K562 (cell line): ENCODE results near the gene SDC3. TPM values are rescaled to one million over a fixed set of nuclear protein-coding genes. Genes with fewer than 3 reads are reported as not detected.
A peak's percentile ranks its signal among the peaks of the same experiment; 100 is the strongest.

Source experiments
- ATAC-seq: fragments of 200-7000 bp; cut with Tn5 transposase; 3 replicates; pipeline ENCODE4 v1.9.1; 2020; ENCODE audit warnings: moderate library complexity
- BruUV-seq: library from RNA; stranded (reverse); fragments of 400-500 nt; replicated peaks from 2 replicates; lab custom pipeline; 2021; lab: Mats Ljungman, UMichigan
- CTCF ChIA-PET: fragments of 300-600 bp; formaldehyde crosslinking; extraction: SDS; loops from one replicate; lab custom pipeline; 2021; ENCODE audit warnings: low intra/inter-chr PET ratio; lab: Yijun Ruan, JAX
- POLR2A ChIA-PET: fragments of 300-600, 350-650 bp; sonication (Branson Sonifier 250); formaldehyde crosslinking; extraction: SDS; loops from one replicate; lab custom pipeline; 2021; ENCODE audit warnings: antibody characterized with exemption, inconsistent platforms; lab: Yijun Ruan, JAX
- DNase-seq, 4 experiments: peaks; one replicate each; pipeline versions ENCODE4 v3.0.0 to v3.0.0-alpha.2; 2011 to 2018; ENCODE audit warnings: low spot score in 3 of 4, mixed read lengths in 3 of 4; ENCODE audit errors: extremely low read depth in 1 of 4
- FAIRE-seq: peaks from 2 replicates; lab custom pipeline; 2011; peaks lifted over from hg19 to GRCh38; lab: Jason Lieb, UNC
- H2AFZ ChIP-seq: 2 replicates; pipeline ENCODE4 v1.6.0; 2011; ENCODE audit warnings: low read depth, low read length, control low read depth, inconsistent platforms
- H3K27ac ChIP-seq: fragments of 200-600 bp; 3 replicates; pipeline ENCODE4 v1.8.0; 2011; ENCODE audit warnings: low read depth, mild to moderate bottlenecking, control low read depth, inconsistent platforms, low read length, moderate library complexity, mixed read lengths; ENCODE audit errors: extremely low read depth
- H3K27me3 ChIP-seq, 2 experiments: fragments of 300-600 bp in 1 of 2; 2 replicates in 1 of 2; 3 replicates in 1 of 2; pipeline versions ENCODE4 v1.6.0 to v1.8.0; 2011; ENCODE audit warnings: inconsistent platforms in 2 of 2, low read length in 2 of 2, mild to moderate bottlenecking in 1 of 2, mixed read lengths in 1 of 2, moderate library complexity in 1 of 2; ENCODE audit not compliant: control insufficient read depth in 2 of 2, insufficient read depth in 2 of 2
- H3K36me3 ChIP-seq: fragments of 300-600 bp; 3 replicates; pipeline ENCODE4 v1.8.0; 2011; ENCODE audit warnings: mild to moderate bottlenecking, low read length, inconsistent platforms; ENCODE audit not compliant: control insufficient read depth, insufficient read depth
- H3K4me1 ChIP-seq, 2 experiments: fragments of 200-600 bp in 1 of 2; replicated peaks in 1 of 2; 2 replicates in 1 of 2; 3 replicates in 1 of 2; pipeline versions ENCODE4 v1.5.1 to v1.8.0; 2011; ENCODE audit warnings: inconsistent platforms in 2 of 2, low read length in 2 of 2, mild to moderate bottlenecking in 1 of 2, mixed read lengths in 1 of 2, moderate library complexity in 1 of 2; ENCODE audit not compliant: control insufficient read depth in 2 of 2, insufficient read depth in 2 of 2
- H3K4me2 ChIP-seq: 2 replicates; pipeline ENCODE4 v1.6.1; 2011; ENCODE audit warnings: low read length, control low read depth, inconsistent platforms, mixed read lengths; ENCODE audit not compliant: insufficient read depth
- H3K4me3 ChIP-seq: fragments of 200-600 bp; sonication (generic), shearing (Covaris generic); 2 replicates; pipeline ENCODE4 v1.5.1; 2016; ENCODE audit warnings: control low read depth, inconsistent platforms
- H3K79me2 ChIP-seq: fragments of 200-600 bp; 3 replicates; pipeline ENCODE4 v1.8.0; 2011; ENCODE audit warnings: low read length, inconsistent platforms; ENCODE audit not compliant: control insufficient read depth, insufficient read depth
- H3K9ac ChIP-seq, 2 experiments: 2 replicates each; pipeline versions ENCODE4 v1.6.0 to v1.6.1; 2011; ENCODE audit warnings: low read depth in 2 of 2, low read length in 2 of 2, control low read depth in 1 of 2, inconsistent platforms in 1 of 2, mild to moderate bottlenecking in 1 of 2, mixed read lengths in 1 of 2; ENCODE audit not compliant: insufficient read depth in 1 of 2
- H3K9me1 ChIP-seq: one replicate; pipeline ENCODE4 v1.6.0; 2011; ENCODE audit warnings: inconsistent platforms, mild to moderate bottlenecking, low read length, moderate library complexity; ENCODE audit not compliant: control insufficient read depth, insufficient read depth
- H3K9me3 ChIP-seq: replicated peaks from 2 replicates; pipeline ENCODE4 v1.5.1; 2011; ENCODE audit warnings: low read depth, low read length, inconsistent platforms; ENCODE audit not compliant: control insufficient read depth, insufficient read depth
- H4K20me1 ChIP-seq: replicated peaks from 2 replicates; pipeline ENCODE4 v1.6.1; 2011; ENCODE audit warnings: low read length, inconsistent platforms, mixed read lengths; ENCODE audit not compliant: control insufficient read depth, insufficient read depth
- BCOR ChIP-seq: fragments of 450-650 bp; IDR thresholded peaks from 2 replicates; pipeline ENCODE4 v1.6.1; 2016
- BRD9 ChIP-seq: fragments of 450-650 bp; IDR thresholded peaks from 2 replicates; pipeline ENCODE4 v1.6.1; 2018; ENCODE audit warnings: low read depth; ENCODE audit not compliant: partially characterized antibody
- CBX1 ChIP-seq: sonication (generic); IDR thresholded peaks from 2 replicates; pipeline ENCODE4 v1.6.1; 2016; ENCODE audit warnings: antibody characterized with exemption, low read depth, mild to moderate bottlenecking
- CHD4 ChIP-seq: fragments of 200-600 bp; sonication (generic); IDR thresholded peaks from 3 replicates; pipeline ENCODE4 v1.6.1; 2012; ENCODE audit warnings: low read depth, mild to moderate bottlenecking, mixed read lengths, low read length, inconsistent platforms; ENCODE audit not compliant: insufficient read depth, insufficient replicate concordance, poor library complexity, severe bottlenecking
- EGR1 ChIP-seq: fragments of 450-650 bp; conservative IDR thresholded peaks from 2 replicates; pipeline ENCODE4 v1.6.1; 2017; ENCODE audit warnings: mild to moderate bottlenecking
- ETV1 ChIP-seq: fragments of 450-650 bp; conservative IDR thresholded peaks from 2 replicates; pipeline ENCODE4 v1.6.1; 2016; ENCODE audit warnings: missing genetic modification characterization, control low read depth, low read depth, missing compliant biosample characterization
- HDAC2 ChIP-seq: fragments of 450-650 bp; IDR thresholded peaks from 2 replicates; pipeline ENCODE4 v1.6.1; 2016; ENCODE audit warnings: mild to moderate bottlenecking
- HDGF ChIP-seq: fragments of 450-650 bp; IDR thresholded peaks from 2 replicates; pipeline ENCODE4 v1.6.1; 2016
- HNRNPL ChIP-seq: fragments of 200-400 bp; formaldehyde crosslinking; IDR thresholded peaks from 2 replicates; pipeline ENCODE4 v1.6.1; 2017; ENCODE audit warnings: low read depth, mild to moderate bottlenecking, low read length
- KDM1A ChIP-seq, 2 experiments: fragments of 450-650 bp; IDR thresholded peaks; 2 replicates each; pipeline ENCODE4 v1.6.1; 2016; ENCODE audit warnings: mild to moderate bottlenecking in 2 of 2
- LCOR ChIP-seq: sonication (generic); formaldehyde crosslinking; IDR thresholded peaks from 2 replicates; pipeline ENCODE4 v1.8.0; 2022; ENCODE audit warnings: mild to moderate bottlenecking, missing genetic modification reagents
- MAZ ChIP-seq, 2 experiments: fragments of 450-650 bp in 1 of 2; sonication (generic) in 1 of 2; formaldehyde crosslinking; IDR thresholded peaks in 1 of 2; conservative IDR thresholded peaks in 1 of 2; 2 replicates each; pipeline versions ENCODE4 v1.4.0 to v1.5.0; 2020; ENCODE audit warnings: mild to moderate bottlenecking in 1 of 2, missing genetic modification reagents in 1 of 2
- PTBP1 ChIP-seq: fragments of 200-400 bp; formaldehyde crosslinking; IDR thresholded peaks from 2 replicates; pipeline ENCODE4 v1.6.1; 2017; ENCODE audit warnings: low read depth, low read length
- RBFOX2 ChIP-seq: fragments of 200-400 bp; formaldehyde crosslinking; IDR thresholded peaks from 2 replicates; pipeline ENCODE4 v1.6.1; 2017; ENCODE audit warnings: low read depth, mild to moderate bottlenecking, low read length, moderate library complexity
- RBM25 ChIP-seq: fragments of 200-400 bp; formaldehyde crosslinking; IDR thresholded peaks from 2 replicates; pipeline ENCODE4 v1.6.1; 2018; ENCODE audit warnings: low read length, low read depth, moderate library complexity; ENCODE audit not compliant: severe bottlenecking
- RCOR1 ChIP-seq, 2 experiments: IDR thresholded peaks; 2 replicates each; pipeline ENCODE4 v1.6.1; 2012; ENCODE audit warnings: low read depth in 2 of 2, low read length in 2 of 2, borderline replicate concordance in 1 of 2, improper control_type of control experiment in 1 of 2
- VEZF1 ChIP-seq: fragments of 200-800 bp; sonication (Bioruptor generic); IDR thresholded peaks from 2 replicates; pipeline ENCODE4 v1.6.1; 2017; ENCODE audit warnings: missing genetic modification characterization, missing compliant biosample characterization
- YY1 ChIP-seq, 3 experiments: IDR thresholded peaks; 2 replicates each; pipeline ENCODE4 v1.6.1; 2011; ENCODE audit warnings: low read length in 2 of 3, mild to moderate bottlenecking in 2 of 3, moderate library complexity in 2 of 3, borderline replicate concordance in 1 of 3, control low read depth in 1 of 3, low read depth in 1 of 3; ENCODE audit not compliant: insufficient read depth in 3 of 3, insufficient replicate concordance in 2 of 3, control insufficient read depth in 1 of 3, insufficient read length in 1 of 3; ENCODE audit errors: extremely low read depth in 1 of 3
- ZFP36 ChIP-seq: fragments of 150-350 bp; IDR thresholded peaks from 2 replicates; pipeline ENCODE4 v1.6.1; 2018; ENCODE audit warnings: low read length, low read depth; ENCODE audit not compliant: partially characterized antibody
- ZNF431 ChIP-seq: sonication (generic); formaldehyde crosslinking; IDR thresholded peaks from 2 replicates; pipeline ENCODE4 v1.8.0; 2022; ENCODE audit warnings: mild to moderate bottlenecking, missing genetic modification reagents
- WGBS: fragments of 100-300 bp; shearing (Covaris generic); methylation state at CpG from one replicate; pipeline ENCODE4 v1.1.6; 2016; ENCODE audit warnings: low coverage, mixed read lengths; ENCODE audit not compliant: insufficient coverage; ENCODE audit errors: missing lambda C conversion rate; 5-methylcytosine and 5-hydroxymethylcytosine counted together
- in situ Hi-C: fragments of 300-500 bp; cut with MboI; formaldehyde crosslinking; loops from 4 replicates; pipeline ENCODE4 v1.15.0; 2018; ENCODE audit warnings: inconsistent platforms, mixed read lengths
- intact Hi-C: fragments of 100-400 bp; cut with micrococcal nuclease; formaldehyde crosslinking; loops from 2 replicates; pipeline ENCODE4 v1.14.2; 2022
- polyA plus RNA-seq, 8 experiments: library from polyadenylated mRNA; depleted of rRNA in 4 of 8; stranded (reverse) in 5 of 8; unstranded in 3 of 8; fragments of >200 nt; fragmentation: Nextera tagmentation in 2 of 8; fragmentation: Illumina TruSeq in 1 of 8; extraction: Ambion mirVana in 2 of 8; extraction: Trizol in 1 of 8; gene quantifications; 2 replicates each; pipeline versions ENCODE4 v1.2.1 to v1.2.3, GENCODE V29; 2011 to 2014; ENCODE audit warnings: inconsistent platforms in 1 of 8, missing spikeins in 1 of 8
- total RNA-seq, 7 experiments: library from RNA; depleted of rRNA in 6 of 7; stranded (reverse); fragments of >200 nt in 6 of 7; fragmentation: Illumina TruSeq in 2 of 7; extraction: Trizol in 2 of 7; gene quantifications; 2 replicates each; pipeline versions ENCODE4 v1.2.1 to v1.2.3, GENCODE V29; 2011 to 2021; ENCODE audit warnings: low replicate concordance in 1 of 7

Gene SDC3
- total and polyA plus RNA-seq, 9 of the 15 experiments (the other 6 are each of a cell fraction or from before 2014, with no cell fraction given) = 0.38 to 44.1 (median 12.1) TPM

GRCh38 chr1:30901798-30902581 is 6.6 kb downstream of the SDC3 start:
- no peak for FAIRE-seq
- in situ Hi-C loops = no loop called here
- no TSS peak for BruUV-seq
- Histone ChIP-seq H4K20me1 (peaks cover 18% of the 10 kb centered on the region), H3K79me2 (peaks cover 15% of the 10 kb centered on the region), H3K36me3 (no peaks in the 10 kb centered on the region), H3K9ac (peak overlapping the region in 1 of 2 experiments; percentile 70; a peak in 2 of 4 replicates), H2AFZ (no peak overlapping the region), H3K9me3 (no peaks in the 10 kb centered on the region), H3K27me3 (no peaks in the 10 kb centered on the region), H3K4me3 (no peak overlapping the region), H3K9me1 (peaks cover 8% of the 10 kb centered on the region), H3K4me2 (no peak overlapping the region), H3K4me1 (peaks cover 44 to 60% of the 10 kb centered on the region in 2 experiments), H3K27ac (0 out of 3 replicates have a peak overlapping the region, but pooled peaks have one; percentile 4)
- ChIA-PET POLR2A (interaction anchor here (1.0 kb wide), 1 partner anchor 93 kb away, joined by 5 read pairs; no protein-coding TSS in a partner anchor), CTCF (interaction anchor here (0.7 to 1.0 kb wide), 2 partner anchors 13 to 100 kb away, joined by 4 read pairs; no protein-coding TSS in a partner anchor)
- ATAC-seq = peak; percentile 8; the same call in 2 of the 3 replicates
- WGBS = 32% methylated on average over 11 of the region's 11 CpGs
- DNase-seq = peak in 1 of 4 experiments; percentile 48
- intact Hi-C loops = no loop called here
- TF ChIP-seq LCOR (no peak), ZFP36 (peak; percentile 96), VEZF1 (peak; percentile 72), HDAC2 (peak; percentile 80), CHD4 (peak; percentile 66), RBM25 (peak; percentile 95), ZNF431 (no peak), KDM1A (IDR thresholded peaks at IDR 0.05) (peak; percentile 74 to 88; a peak in 3 of 4 replicates), HDGF (peak; percentile 59; the same call in 1 of the 2 replicates), BRD9 (peak; percentile 92), RCOR1 (IDR thresholded peaks at IDR 0.05; ENCODE audit: borderline replicate concordance in 1 of 2, low read depth in 2 of 2, low read length in 2 of 2) (peak; percentile 14 to 71; a peak in 3 of 4 replicates), BCOR (peak; percentile 98), RBFOX2 (peak; percentile 36; the same call in 1 of the 2 replicates), EGR1 (0 out of 2 replicates have a peak, but pooled peaks have one; percentile 5), ETV1 (tag) (peak; percentile 65), CBX1 (peak; percentile 75; the same call in 1 of the 2 replicates), PTBP1 (peak; percentile 79; the same call in 1 of the 2 replicates), HNRNPL (no peak), YY1 (IDR thresholded peaks at IDR 0.05; ENCODE audit: borderline replicate concordance in 1 of 3, control insufficient read depth in 1 of 3, extremely low read depth in 1 of 3, insufficient read depth in 3 of 3, insufficient read length in 1 of 3, insufficient replicate concordance in 2 of 3, low read depth in 1 of 3, low read length in 2 of 3) (peak in 2 of 3 experiments; percentile 15 to 62), MAZ (CRISPR knock-in tag; conservative IDR thresholded peaks at IDR 0.05 in 1 of 2, IDR thresholded peaks at IDR 0.05 in 1 of 2) (0 out of 4 replicates have a peak, but pooled peaks of 1 of the 2 experiments have one; percentile 44)
